Neural progenitor cell (in vitro differentiated cells): Measurements from ENCODE around the gene TNFSF12.

Experiments
- CTCF ChIP-seq: fragments of 200-600 bp; sonication (generic); IDR thresholded peaks from 2 replicates; pipeline ENCODE4 v1.5.1; 2017; ENCODE audit warnings: antibody characterized with exemption, mild to moderate bottlenecking
- EZH2 ChIP-seq: fragments of 200-600 bp; sonication (generic); IDR thresholded peaks from 2 replicates; pipeline ENCODE4 v1.6.1; 2017; ENCODE audit warnings: antibody characterized with exemption, mild to moderate bottlenecking, moderate library complexity

GRCh38 chr17:7502987-7503386, 45.9 kb upstream of the TNFSF12 start:
- TF ChIP-seq CTCF (peak; percentile 49), EZH2 (no peak)
